Stimulated activated memory B cell treated with anti-CD40 and anti-IgM and Interleukin-4, amounts not matched to agents 10 μg/mL and 1 μg/mL and 100 μg/mL, for 72 hours (primary cell): ENCODE data around the gene PACS2.
"Not testable (repeated sequence)": the region's sequence is repeated elsewhere in the genome, so short reads cannot be mapped to it uniquely, and the experiment has no call there.

ENCODE experiments used
- ATAC-seq: fragments of 150-1000 bp; cut with Tn5 transposase; 2 replicates; pipeline ENCODE4 v1.10.0; 2021
- H3K27ac Mint-ChIP-seq: one replicate; pipeline ENCODE4 v1.8.0; 2022; ENCODE audit warnings: mild to moderate bottlenecking, mixed read lengths
- H3K27me3 Mint-ChIP-seq: one replicate; pipeline ENCODE4 v1.8.0; 2022; ENCODE audit warnings: mixed read lengths
- H3K36me3 Mint-ChIP-seq: one replicate; pipeline ENCODE4 v1.8.0; 2022; ENCODE audit warnings: mixed read lengths
- H3K4me1 Mint-ChIP-seq: one replicate; pipeline ENCODE4 v1.8.0; 2022; ENCODE audit warnings: mixed read lengths
- H3K4me3 Mint-ChIP-seq: one replicate; pipeline ENCODE4 v1.8.0; 2022; ENCODE audit warnings: mild to moderate bottlenecking, moderate library complexity, mixed read lengths
- H3K9me3 Mint-ChIP-seq: one replicate; pipeline ENCODE4 v1.8.0; 2022; ENCODE audit warnings: mixed read lengths

PACS2 gene

GRCh38 chr14:105301103-105301914 is 13.2 kb upstream of the PACS2 start:
- Mint-ChIP-seq H3K27me3 (no peaks in the 10 kb centered on the region), H3K36me3 (no peaks in the 10 kb centered on the region), H3K4me1 (peaks cover 25% of the 10 kb centered on the region), H3K9me3 (no peaks in the 10 kb centered on the region), H3K27ac (peak overlapping the region; percentile 68), H3K4me3 (peak overlapping the region; percentile 89)
- ATAC-seq, result peak; percentile 89

GRCh38 chr14:105301915-105302249 is 12.7 kb upstream of the PACS2 start:
- H3K4me1 Mint-ChIP-seq, result peaks cover 25% of the 10 kb centered on the region
- H3K27ac Mint-ChIP-seq, result peak overlapping the region; percentile 68
- peak overlapping the region; percentile 89 for H3K4me3 Mint-ChIP-seq

DNA sequence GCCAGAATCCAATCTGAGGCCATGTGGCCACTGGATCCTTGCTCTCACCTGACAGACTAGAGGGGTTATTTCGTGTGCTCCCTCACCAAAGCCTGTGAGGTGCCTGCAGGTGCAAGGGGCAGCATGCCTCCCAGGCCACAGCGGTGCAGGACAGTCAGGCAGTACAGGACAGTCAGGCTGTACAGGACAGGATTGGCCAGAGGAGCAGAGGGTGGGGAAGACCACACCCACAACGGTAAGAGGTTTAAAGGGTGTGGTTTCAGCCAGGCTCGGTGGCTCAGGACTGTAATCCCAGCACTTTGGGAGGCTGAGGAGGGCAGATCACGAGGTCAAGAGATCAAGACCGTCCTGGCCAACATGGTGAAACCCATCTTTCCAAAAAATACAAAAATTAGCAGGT is 10.6 kb upstream of the PACS2 start:
- H3K27ac Mint-ChIP-seq, result no peak overlapping the region
- no peaks in the 10 kb centered on the region for H3K36me3 Mint-ChIP-seq
- ATAC-seq, result no peak
- no peak overlapping the region for H3K4me3 Mint-ChIP-seq
- no peaks in the 10 kb centered on the region for H3K27me3 Mint-ChIP-seq
- H3K9me3 Mint-ChIP-seq, result no peaks in the 10 kb centered on the region
- H3K4me1 Mint-ChIP-seq, result peaks cover 19% of the 10 kb centered on the region

More at GRCh38 chr14:105301915-105302249, 12.7 kb upstream of the PACS2 start:
- ATAC-seq, H3K27me3 Mint-ChIP-seq, H3K9me3 Mint-ChIP-seq, H3K36me3 Mint-ChIP-seq: not testable (repeated sequence)

- Mint-ChIP-seq H3K4me1 (peaks cover 13% of the 10 kb centered on the region), H3K4me3 (no peak overlapping the region), H3K9me3 (no peaks in the 10 kb centered on the region), H3K27ac (no peak overlapping the region), H3K27me3 (no peaks in the 10 kb centered on the region), H3K36me3 (no peaks in the 10 kb centered on the region)
- no peak for ATAC-seq
These were observed 10.0 kb upstream of the PACS2 start for GRCh38 chr14:105304565-105304964.

DNA sequence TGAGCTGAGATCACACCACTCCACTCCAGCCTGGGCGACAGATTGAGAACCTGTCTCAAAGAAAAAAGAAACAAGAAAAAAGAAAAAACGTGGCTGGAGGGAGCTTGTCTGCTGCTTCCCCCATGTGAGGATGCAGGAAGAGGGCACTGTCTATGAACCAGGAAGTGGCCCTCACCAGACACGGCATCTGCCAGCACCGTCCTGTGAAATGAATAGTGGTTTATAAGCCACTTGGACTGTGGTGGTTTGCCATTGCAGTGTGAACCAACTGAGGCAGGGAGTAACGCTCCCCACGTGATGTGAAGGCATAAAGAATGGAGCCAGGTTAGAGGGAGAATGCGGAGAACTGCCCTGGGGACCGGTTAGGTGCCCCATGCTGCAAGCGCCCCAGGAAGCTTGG is 9.2 kb upstream of the PACS2 start:
- Mint-ChIP-seq H3K27ac (no peak overlapping the region), H3K4me1 (peaks cover 6% of the 10 kb centered on the region), H3K27me3 (no peaks in the 10 kb centered on the region), H3K9me3 (no peaks in the 10 kb centered on the region), H3K4me3 (no peak overlapping the region), H3K36me3 (no peaks in the 10 kb centered on the region)
- no peak for ATAC-seq

GRCh38 chr14:105305791-105306190 is 8.8 kb upstream of the PACS2 start:
- Mint-ChIP-seq H3K27me3 (no peaks in the 10 kb centered on the region), H3K36me3 (no peaks in the 10 kb centered on the region), H3K4me1 (peaks cover 6% of the 10 kb centered on the region), H3K27ac (no peak overlapping the region), H3K9me3 (no peaks in the 10 kb centered on the region), H3K4me3 (no peak overlapping the region)
- no peak for ATAC-seq

DNA sequence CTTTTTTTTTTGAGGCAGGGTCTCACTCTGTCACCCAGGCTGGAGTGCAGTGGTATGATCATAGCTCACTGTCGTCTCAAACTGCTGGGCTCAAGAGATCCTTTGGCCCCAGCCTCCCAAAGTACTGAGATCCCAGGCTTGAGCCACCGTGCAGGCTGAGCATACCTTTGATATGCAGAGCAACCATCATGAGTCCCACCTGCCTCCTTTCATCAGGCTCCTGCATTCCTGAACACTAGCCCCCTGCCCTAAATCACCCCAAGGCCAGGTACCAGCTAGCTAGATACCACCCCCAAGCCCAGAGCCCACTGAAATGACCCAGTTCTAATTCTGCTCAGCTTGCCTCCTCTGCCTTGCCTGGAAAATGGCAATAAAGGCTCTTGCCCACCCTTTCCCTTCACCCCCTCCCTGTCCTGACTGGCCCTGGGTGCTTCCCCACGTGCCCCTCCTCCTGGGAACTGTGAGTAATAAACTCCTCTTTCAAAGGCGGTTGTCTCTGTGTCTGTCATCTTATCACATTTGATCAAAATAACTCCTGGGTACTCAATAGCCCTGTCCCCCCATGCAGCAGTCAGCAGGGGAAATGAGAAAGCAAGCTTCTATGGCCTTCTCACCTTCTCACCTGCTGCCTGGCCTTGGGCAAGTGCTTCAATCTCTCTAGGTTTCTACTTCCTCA is 7.4 kb upstream of the PACS2 start:
- Mint-ChIP-seq H3K4me1 (peaks cover 6% of the 10 kb centered on the region), H3K27me3 (no peaks in the 10 kb centered on the region), H3K9me3 (no peaks in the 10 kb centered on the region), H3K27ac (no peak overlapping the region), H3K36me3 (no peaks in the 10 kb centered on the region), H3K4me3 (no peak overlapping the region)
- ATAC-seq, result no peak

DNA sequence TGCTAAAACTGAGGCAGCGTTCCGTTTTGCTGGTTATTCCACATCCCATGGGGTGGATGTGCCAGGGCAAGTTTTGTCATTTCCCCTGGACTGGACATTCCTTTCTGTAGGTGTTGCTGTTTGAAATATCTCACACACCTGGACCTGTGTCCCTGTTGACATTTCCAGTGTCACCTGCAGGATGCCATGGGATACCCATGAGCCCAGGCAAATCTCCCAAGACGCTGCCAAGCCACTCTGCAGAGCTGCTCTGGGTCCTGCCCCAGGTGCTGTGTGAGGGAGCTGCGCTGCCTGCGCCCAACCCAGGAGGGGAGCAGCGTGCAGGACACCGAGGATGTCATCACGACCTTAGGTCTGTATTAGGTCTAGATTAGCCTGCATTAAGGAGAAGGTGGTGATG is 5.2 kb upstream of the PACS2 start:
- Mint-ChIP-seq H3K9me3 (no peaks in the 10 kb centered on the region), H3K4me1 (peaks cover 14% of the 10 kb centered on the region), H3K27me3 (no peaks in the 10 kb centered on the region), H3K36me3 (no peaks in the 10 kb centered on the region), H3K4me3 (no peak overlapping the region), H3K27ac (no peak overlapping the region)
- ATAC-seq, result no peak

DNA sequence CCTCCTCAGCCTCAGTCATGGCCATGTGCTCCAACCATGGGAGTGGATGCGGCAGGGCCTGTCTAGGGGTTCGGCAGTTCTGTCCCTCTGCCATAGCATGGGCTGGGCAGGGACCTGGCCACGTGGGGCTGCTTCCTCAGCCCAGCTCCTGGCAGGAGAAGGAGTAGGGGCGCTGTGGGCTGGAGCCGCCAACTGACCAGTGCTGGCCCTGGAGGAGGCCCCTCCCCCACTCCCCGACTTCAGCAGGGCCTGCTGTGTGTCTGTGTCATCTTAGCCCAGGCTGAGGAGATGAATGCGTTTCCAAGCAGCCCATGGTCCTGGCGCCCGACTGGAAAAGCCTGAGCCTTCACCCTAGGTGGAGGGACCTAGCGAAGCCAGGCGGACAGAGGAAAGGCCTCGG is 2.7 kb upstream of the PACS2 start:
- H3K4me3 Mint-ChIP-seq, result no peak overlapping the region
- no peaks in the 10 kb centered on the region for H3K36me3 Mint-ChIP-seq
- no peaks in the 10 kb centered on the region for H3K9me3 Mint-ChIP-seq
- peaks cover 25% of the 10 kb centered on the region for H3K4me1 Mint-ChIP-seq
- H3K27me3 Mint-ChIP-seq, result no peaks in the 10 kb centered on the region
- ATAC-seq, result no peak
- no peak overlapping the region for H3K27ac Mint-ChIP-seq

DNA sequence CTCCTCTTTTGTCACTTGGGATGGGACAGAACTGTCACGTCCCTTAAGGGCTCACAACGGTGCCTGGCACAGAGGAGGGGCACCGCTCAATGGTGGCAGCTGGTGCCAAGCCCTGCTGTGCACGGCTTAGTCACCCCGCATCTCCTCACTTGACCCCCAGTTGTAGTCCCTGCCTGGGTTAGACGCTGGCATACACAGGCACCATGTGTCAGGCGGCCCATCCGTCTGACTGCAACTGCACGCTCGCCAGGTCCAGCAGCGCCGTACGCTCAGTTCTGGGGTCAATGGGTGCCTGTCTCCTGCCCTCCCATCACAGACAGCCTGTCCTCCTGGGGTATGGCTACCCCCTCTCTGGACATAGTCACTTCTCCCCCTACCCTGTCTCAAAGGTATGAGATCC is 1.6 kb upstream of the PACS2 start:
- H3K4me3 Mint-ChIP-seq, result no peak overlapping the region
- H3K9me3 Mint-ChIP-seq, result no peaks in the 10 kb centered on the region
- no peaks in the 10 kb centered on the region for H3K27me3 Mint-ChIP-seq
- no peak for ATAC-seq
- H3K4me1 Mint-ChIP-seq, result peaks cover 36% of the 10 kb centered on the region
- H3K27ac Mint-ChIP-seq, result peak overlapping the region; percentile 19
- H3K36me3 Mint-ChIP-seq, result no peaks in the 10 kb centered on the region

- Mint-ChIP-seq H3K9me3 (no peaks in the 10 kb centered on the region), H3K27me3 (no peaks in the 10 kb centered on the region), H3K4me3 (peak overlapping the region; percentile 68), H3K4me1 (peaks cover 38% of the 10 kb centered on the region), H3K36me3 (no peaks in the 10 kb centered on the region), H3K27ac (peak overlapping the region; percentile 19)
- peak; percentile 60 for ATAC-seq
These were observed 914 bp upstream of the PACS2 start for GRCh38 chr14:105313381-105314286.

DNA sequence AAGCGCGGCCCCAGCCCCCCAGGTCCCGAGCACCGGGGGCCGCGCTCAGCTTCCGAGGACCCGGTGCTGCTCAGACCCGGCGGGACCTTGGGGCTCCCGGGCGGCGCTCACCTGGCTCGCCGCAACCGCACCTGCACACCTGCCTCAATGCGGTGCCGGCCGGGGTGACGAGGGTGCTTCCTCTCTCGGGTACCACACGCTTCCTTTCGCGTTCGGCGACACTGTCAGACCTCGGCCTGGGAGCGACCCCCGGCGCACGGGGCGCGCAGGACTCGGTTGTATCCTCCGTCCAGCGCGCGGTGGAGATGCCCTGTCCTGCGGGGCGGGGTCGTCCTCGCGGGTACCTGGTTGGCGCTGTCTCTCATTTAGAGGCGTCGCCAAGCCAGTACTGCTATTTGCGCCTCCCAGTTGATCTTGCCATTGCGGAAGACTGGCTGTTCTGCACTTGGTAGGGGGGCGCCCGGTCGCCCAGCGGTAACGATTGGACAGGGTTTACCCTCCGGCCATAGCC is 718 bp downstream of the PACS2 start:
- H3K36me3 Mint-ChIP-seq, result no peaks in the 10 kb centered on the region
- H3K4me1 Mint-ChIP-seq, result peaks cover 38% of the 10 kb centered on the region
- H3K4me3 Mint-ChIP-seq, result peak overlapping the region; percentile 93
- peak; percentile 31 for ATAC-seq
- peak overlapping the region; percentile 64 for H3K27ac Mint-ChIP-seq
- H3K27me3 Mint-ChIP-seq, result no peaks in the 10 kb centered on the region
- H3K9me3 Mint-ChIP-seq, result no peaks in the 10 kb centered on the region

GRCh38 chr14:105315941-105316576 is 1.5 kb downstream of the PACS2 start:
- Mint-ChIP-seq H3K4me1 (peaks cover 38% of the 10 kb centered on the region), H3K27me3 (no peaks in the 10 kb centered on the region), H3K36me3 (no peaks in the 10 kb centered on the region), H3K9me3 (no peaks in the 10 kb centered on the region), H3K4me3 (peak overlapping the region; percentile 93), H3K27ac (peak overlapping the region; percentile 64)
- ATAC-seq, result no peak

- H3K4me1 Mint-ChIP-seq, result peaks cover 38% of the 10 kb centered on the region
- H3K4me3 Mint-ChIP-seq, result peak overlapping the region; percentile 93
- no peak for ATAC-seq
- no peak overlapping the region for H3K27ac Mint-ChIP-seq
- no peaks in the 10 kb centered on the region for H3K36me3 Mint-ChIP-seq
- H3K9me3 Mint-ChIP-seq, result no peaks in the 10 kb centered on the region
- no peaks in the 10 kb centered on the region for H3K27me3 Mint-ChIP-seq
These were observed 2.0 kb downstream of the PACS2 start for GRCh38 chr14:105316577-105316941.
